Adrenal gland (tissue), 5 donors: Measurements from ENCODE around the gene TMEM45B.
"Not testable (repeated sequence)": the region's sequence is repeated elsewhere in the genome, so short reads cannot be mapped to it uniquely, and the experiment has no call there.

Experiments used
- CTCF ChIP-seq, 6 experiments: fragments of 450-650 bp in 4 of 6; fragments of 200-600 bp in 2 of 6; sonication (generic) in 1 of 6; IDR thresholded peaks; 1 replicate in 5 of 6; 2 replicates in 1 of 6; pipeline versions ENCODE4 v1.5.1 to v1.8.0; 2016 to 2021; ENCODE audit warnings: antibody characterized with exemption in 6 of 6, mild to moderate bottlenecking in 2 of 6, moderate library complexity in 1 of 6
- POLR2A ChIP-seq, 2 donors: fragments of 450-650 bp; IDR thresholded peaks; one replicate each; pipeline ENCODE4 v1.6.1; 2017; ENCODE audit warnings: antibody characterized with exemption in 2 of 2, mild to moderate bottlenecking in 2 of 2, moderate library complexity in 1 of 2
- donor health status: DM: no; HTN: no; CAD: no.

GRCh38 chr11:129829497-129829896 is 13.8 kb downstream of the TMEM45B start:
- not testable (repeated sequence) for TF ChIP-seq CTCF, POLR2A (IDR thresholded peaks at IDR 0.05)
